ENCODE results near the gene DRC1. TPM values are rescaled to one million over a fixed set of nuclear protein-coding genes. Genes with fewer than 3 reads are reported as not detected.
"Not testable (repeated sequence)": the region's sequence is repeated elsewhere in the genome, so short reads cannot be mapped to it uniquely, and the experiment has no call there.

DRC1 gene
- total RNA-seq = not detected

- no peak for DNase-seq
Measured at GRCh38 chr2:26401739-26402541, at the start of gene DRC1. Gene DRC1, plus strand, starts transcription at chr2:26401920. Its CDS starts 70 bp downstream, at chr2:26401990.

- DNase-seq = no peak
Measured at GRCh38 chr2:26352892-26353291, 48.8 kb upstream of the DRC1 start.

GRCh38 chr2:26354469-26354868, 47.3 kb upstream of the DRC1 start:
- not testable (repeated sequence) for DNase-seq

- no peak for DNase-seq
Measured at GRCh38 chr2:26355038-26355995, 46.4 kb upstream of the DRC1 start.

GRCh38 chr2:26356111-26356510, 45.6 kb upstream of the DRC1 start:
- no peak for DNase-seq

- DNase-seq = no peak
Measured at GRCh38 chr2:26356771-26357170, 44.9 kb upstream of the DRC1 start.

DNA sequence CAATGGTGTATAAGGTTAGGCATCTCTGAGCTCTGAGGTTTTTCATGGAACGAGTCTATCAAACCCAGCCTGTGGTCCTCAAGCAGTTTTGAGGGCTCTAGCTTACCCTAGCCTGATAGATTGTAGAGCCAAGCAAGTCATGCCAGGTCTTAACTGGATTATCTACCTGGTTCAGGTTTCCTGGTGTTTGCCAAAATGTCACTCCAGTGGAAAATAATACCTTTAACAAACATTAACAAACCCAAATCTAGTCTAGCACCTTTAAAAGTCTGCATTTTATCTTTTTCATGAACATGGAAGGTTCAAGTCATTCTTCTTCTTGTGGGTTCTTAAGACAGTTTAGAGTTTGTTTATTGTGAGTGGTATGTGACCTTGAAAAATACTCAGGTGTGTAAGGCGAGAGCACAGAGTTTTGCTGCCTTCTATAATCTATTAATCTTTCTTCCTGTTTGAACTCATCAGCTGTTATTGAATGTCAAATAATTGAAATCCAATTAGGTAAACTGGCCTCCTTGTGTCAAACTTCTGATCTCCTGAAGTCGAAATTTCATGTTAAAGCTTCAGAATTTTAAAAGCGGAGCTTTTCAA, 41.7 kb upstream of the DRC1 start:
- DNase-seq = no peak

DNA sequence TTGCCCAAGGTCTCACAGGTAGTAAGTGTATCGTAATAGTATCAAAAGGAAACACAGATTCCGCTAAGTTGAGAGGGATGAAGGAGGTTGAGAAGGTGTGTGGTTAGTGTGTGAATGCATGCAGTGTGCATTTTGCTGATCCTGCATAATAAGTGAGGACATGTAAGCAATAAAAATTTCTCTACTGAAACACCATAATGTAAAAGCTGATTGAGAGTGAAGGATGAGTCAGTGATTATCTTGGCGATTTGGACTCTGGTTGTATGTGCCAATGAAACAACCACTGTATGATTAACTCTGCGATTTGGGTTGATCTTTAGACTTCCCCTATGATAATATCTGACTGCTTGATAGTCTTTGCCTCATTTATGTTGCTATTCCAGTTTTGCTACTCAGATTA, 38.4 kb upstream of the DRC1 start:
- DNase-seq = no peak

DNA sequence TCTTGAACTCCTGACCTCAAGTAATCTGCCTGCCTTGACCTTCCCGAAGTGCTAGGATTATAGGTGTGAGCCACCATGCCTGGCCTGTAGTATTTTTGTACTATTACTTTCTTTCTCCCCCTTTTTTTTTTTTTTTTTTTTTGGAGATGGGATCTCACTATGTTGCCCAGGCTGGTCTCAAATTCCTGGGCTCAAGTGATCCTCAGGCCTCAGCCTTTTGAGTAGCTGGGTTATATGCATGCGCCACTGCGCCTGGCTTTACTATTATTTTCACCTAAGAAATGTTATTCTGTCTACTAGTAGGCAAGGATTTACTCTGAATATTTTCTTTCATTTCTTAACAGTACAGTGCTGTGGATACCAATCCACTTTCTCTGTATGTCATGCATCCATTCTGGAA, 37.8 kb upstream of the DRC1 start:
- no peak for DNase-seq

GRCh38 chr2:26364669-26365068, 37.1 kb upstream of the DRC1 start:
- DNase-seq = no peak

DNA sequence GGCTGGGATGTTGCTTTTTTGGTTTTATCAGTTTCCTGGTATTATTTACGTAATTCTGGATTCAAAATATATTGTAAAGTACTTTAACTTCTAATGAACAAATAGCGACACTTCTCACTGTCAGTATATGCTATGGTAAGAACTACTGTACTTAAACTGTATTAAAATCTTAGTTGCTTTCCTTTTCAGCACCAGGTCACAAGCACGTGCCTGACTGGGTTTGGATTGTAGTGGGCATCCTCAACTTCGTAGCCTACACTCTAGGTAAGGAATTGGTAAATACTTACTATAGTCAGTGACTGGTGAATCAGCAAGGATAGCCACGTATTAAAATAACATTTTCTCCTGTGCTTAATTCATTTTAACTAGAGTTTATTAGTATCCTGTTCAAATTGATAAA, 34.8 kb upstream of the DRC1 start:
- no peak for DNase-seq

- not testable (repeated sequence) for DNase-seq
Measured at GRCh38 chr2:26369664-26370063, 32.1 kb upstream of the DRC1 start.

- DNase-seq = not testable (repeated sequence)
Measured at GRCh38 chr2:26370909-26371308, 30.8 kb upstream of the DRC1 start.

- no peak for DNase-seq
Measured at GRCh38 chr2:26376799-26377198, 24.9 kb upstream of the DRC1 start.

GRCh38 chr2:26380281-26380680, 21.4 kb upstream of the DRC1 start:
- DNase-seq = no peak

- DNase-seq = no peak
Measured at GRCh38 chr2:26382564-26382963, 19.2 kb upstream of the DRC1 start.

DNA sequence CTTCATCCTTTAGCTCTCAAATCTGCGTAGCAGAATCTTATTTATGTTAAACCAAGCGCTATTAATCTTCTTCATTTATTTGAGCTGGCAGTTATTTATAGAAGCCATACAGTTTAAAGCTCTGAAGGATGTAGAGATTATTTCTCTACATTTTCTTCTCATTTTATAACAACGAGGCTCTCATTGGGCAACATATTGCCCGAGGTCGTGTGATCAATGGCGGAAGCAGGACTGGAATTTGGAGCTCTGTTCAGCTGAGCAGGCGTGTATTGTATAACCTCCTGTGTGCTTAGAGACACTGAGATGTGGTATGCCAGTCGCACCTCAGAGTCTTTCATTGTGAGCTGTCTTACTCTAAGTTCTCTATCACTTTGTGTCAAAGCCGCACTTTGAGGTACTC, 17.5 kb upstream of the DRC1 start:
- no peak for DNase-seq

- no peak for DNase-seq
Measured at GRCh38 chr2:26384597-26384996, 17.1 kb upstream of the DRC1 start.

- no peak for DNase-seq
Measured at GRCh38 chr2:26387189-26387588, 14.5 kb upstream of the DRC1 start.

GRCh38 chr2:26394694-26395093, 7.0 kb upstream of the DRC1 start:
- DNase-seq = no peak

GRCh38 chr2:26395394-26395793, 6.3 kb upstream of the DRC1 start:
- DNase-seq = no peak

DNA sequence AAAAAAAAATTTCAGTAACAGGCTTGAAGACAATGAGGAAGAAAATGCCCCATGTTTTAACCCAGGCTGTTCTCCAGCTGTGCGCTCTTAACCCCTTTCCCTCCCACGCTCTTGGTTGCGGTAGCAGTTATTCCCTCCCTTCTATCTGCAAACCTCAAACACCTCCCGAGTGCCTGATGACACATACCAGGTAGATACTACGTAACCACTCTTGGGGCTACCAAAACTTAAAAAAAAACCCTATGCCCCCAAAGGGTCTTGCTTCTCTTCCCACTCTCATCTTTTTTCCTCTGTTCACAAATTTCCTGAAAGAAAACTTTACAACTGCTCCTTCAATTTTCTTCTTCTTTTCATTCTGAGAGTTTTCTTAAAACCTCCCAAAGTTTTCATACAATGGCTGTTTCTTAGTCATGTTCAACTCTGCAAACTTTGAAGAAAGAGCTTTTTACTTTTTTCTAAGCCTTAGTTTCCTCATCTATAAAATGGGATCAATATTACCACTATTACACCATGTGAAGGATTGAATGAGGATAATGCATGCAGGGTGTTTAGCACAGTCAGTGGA, 4.9 kb upstream of the DRC1 start:
- DNase-seq = no peak

DNA sequence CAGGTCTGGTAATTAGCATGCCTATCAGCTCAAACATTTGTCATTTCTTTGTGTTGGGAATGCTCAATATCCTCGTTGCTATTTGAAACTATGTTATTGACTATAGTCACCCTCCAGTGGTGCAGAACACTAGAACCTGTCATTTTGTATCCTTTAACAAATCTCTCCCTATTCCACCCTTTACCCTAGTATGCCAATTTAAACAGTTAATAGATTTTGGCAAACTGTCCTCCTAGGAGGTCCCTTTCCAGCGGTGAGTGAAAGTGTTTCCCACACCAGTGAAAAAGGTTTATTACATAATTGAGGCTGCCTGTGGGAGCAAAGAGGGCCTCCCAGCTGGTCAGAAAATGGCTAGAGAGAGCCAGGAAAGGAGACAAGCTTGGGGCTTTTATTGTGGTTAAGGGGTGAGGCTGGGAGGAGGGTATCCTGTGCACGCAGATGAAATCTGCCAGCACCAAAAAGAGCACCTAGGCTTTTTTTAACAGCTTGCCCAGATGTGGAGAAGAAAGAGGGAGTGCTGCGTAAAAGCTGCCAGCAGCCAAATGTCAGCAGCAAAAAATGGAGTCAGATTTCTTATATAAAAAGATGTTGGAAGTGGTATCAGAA, 1.8 kb upstream of the DRC1 start:
- no peak for DNase-seq
